Amniotic epithelial cell (primary cell): ENCODE data around the gene ZNF683.

Source experiments
- DNase-seq: peaks from one replicate; pipeline ENCODE4 v3.0.0-alpha.2; 2010; ENCODE audit warnings: low read depth

ZNF683 gene

GRCh38 chr1:26358411-26359384 is 13.9 kb downstream of the ZNF683 start:
- DNase-seq, result no peak

- no peak for DNase-seq
Measured at GRCh38 chr1:26357121-26357602, 15.4 kb downstream of the ZNF683 start.

GRCh38 chr1:26356106-26356505 is 16.4 kb downstream of the ZNF683 start:
- DNase-seq, result no peak

- DNase-seq, result no peak
Measured at GRCh38 chr1:26354972-26355371, 17.6 kb downstream of the ZNF683 start.

- no peak for DNase-seq
Measured at GRCh38 chr1:26353976-26354820, 18.4 kb downstream of the ZNF683 start, which contains the start of gene CRYBG2. Gene CRYBG2 (minus strand): TSS chr1:26354130. CDS start chr1:26346657, 7,473 bp downstream.

- DNase-seq, result no peak
Measured at GRCh38 chr1:26353210-26353859, 19.2 kb downstream of the ZNF683 start.

- no peak for DNase-seq
Measured at GRCh38 chr1:26352338-26352679, 20.2 kb downstream of the ZNF683 start.

- peak; percentile 64 for DNase-seq
Measured at GRCh38 chr1:26351590-26352337, 20.8 kb downstream of the ZNF683 start.

- DNase-seq, result no peak
Measured at GRCh38 chr1:26350701-26351589, 21.6 kb downstream of the ZNF683 start.

GRCh38 chr1:26350343-26350700 is 22.2 kb downstream of the ZNF683 start:
- DNase-seq, result no peak

GRCh38 chr1:26349877-26350244 is 22.7 kb downstream of the ZNF683 start:
- DNase-seq, result no peak

- peak; percentile 84 for DNase-seq
Measured at GRCh38 chr1:26349188-26349876, 23.2 kb downstream of the ZNF683 start.

GRCh38 chr1:26346274-26347033 is 26.1 kb downstream of the ZNF683 start:
- DNase-seq, result no peak

- DNase-seq, result no peak
Measured at GRCh38 chr1:26345718-26346117, 26.8 kb downstream of the ZNF683 start.

GRCh38 chr1:26344147-26344920 is 28.2 kb downstream of the ZNF683 start:
- no peak for DNase-seq

GRCh38 chr1:26340047-26340481 is 32.5 kb downstream of the ZNF683 start:
- DNase-seq, result no peak

GRCh38 chr1:26338670-26339069 is 33.9 kb downstream of the ZNF683 start:
- no peak for DNase-seq

- DNase-seq, result no peak
Measured at GRCh38 chr1:26337625-26338024, 34.9 kb downstream of the ZNF683 start.
